ENCODE measurements around the gene UQCRFS1.

DNA sequence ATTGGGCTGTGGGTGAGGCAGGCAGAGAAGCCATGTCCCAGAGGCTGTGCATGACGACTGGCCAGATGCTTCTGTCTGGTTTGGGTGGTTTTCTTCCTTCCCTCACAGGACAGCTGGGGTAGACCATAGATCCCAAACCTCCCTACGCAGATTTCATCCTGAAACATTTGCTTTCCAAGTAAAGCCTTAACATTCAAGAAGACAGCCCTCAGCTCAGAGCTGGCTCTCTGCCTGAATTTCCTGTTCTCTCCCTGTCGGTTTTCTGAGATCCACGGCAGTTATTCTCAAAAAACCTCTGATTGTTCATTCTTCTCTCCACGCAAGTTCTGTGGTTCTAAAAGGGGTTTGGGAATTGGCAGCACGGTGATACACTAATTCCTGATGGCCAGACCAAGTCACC lies 25.3 kb downstream of the UQCRFS1 start:
- TF ChIP-seq, protein P1, sequence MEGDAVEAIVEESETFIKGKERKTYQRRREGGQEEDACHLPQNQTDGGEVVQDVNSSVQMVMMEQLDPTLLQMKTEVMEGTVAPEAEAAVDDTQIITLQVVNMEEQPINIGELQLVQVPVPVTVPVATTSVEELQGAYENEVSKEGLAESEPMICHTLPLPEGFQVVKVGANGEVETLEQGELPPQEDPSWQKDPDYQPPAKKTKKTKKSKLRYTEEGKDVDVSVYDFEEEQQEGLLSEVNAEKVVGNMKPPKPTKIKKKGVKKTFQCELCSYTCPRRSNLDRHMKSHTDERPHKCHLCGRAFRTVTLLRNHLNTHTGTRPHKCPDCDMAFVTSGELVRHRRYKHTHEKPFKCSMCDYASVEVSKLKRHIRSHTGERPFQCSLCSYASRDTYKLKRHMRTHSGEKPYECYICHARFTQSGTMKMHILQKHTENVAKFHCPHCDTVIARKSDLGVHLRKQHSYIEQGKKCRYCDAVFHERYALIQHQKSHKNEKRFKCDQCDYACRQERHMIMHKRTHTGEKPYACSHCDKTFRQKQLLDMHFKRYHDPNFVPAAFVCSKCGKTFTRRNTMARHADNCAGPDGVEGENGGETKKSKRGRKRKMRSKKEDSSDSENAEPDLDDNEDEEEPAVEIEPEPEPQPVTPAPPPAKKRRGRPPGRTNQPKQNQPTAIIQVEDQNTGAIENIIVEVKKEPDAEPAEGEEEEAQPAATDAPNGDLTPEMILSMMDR (IDR thresholded peaks at IDR 0.05; ENCODE audit: insufficient read depth, low read length) = no peak
- no peak for TF ChIP-seq POLR2AphosphoS5 (IDR thresholded peaks at IDR 0.05; ENCODE audit: low read depth)
- TF ChIP-seq GABPA (IDR thresholded peaks at IDR 0.05; ENCODE audit: low read depth) = no peak

Data from HL-60 (cell line).